Cardiac muscle cell (in vitro differentiated cells and primary cell): Measurements from ENCODE around the gene RTP2. TPM values are rescaled to one million over a fixed set of nuclear protein-coding genes. Genes with fewer than 3 reads are reported as not detected.

Experiments
- DNase-seq, 2 donors: peaks; one replicate each; pipeline versions ENCODE4 v3.0.0 to v3.0.0-alpha.2; 2010 to 2017; ENCODE audit warnings: low read depth in 1 of 2, low spot score in 1 of 2
- H3K27ac ChIP-seq: fragments of 200-600 bp; sonication (generic); 2 replicates; pipeline ENCODE4 v1.5.1; 2016
- H3K27me3 ChIP-seq: fragments of 200-600 bp; sonication (generic); 2 replicates; pipeline ENCODE4 v1.6.0; 2016; ENCODE audit warnings: control low read depth
- H3K36me3 ChIP-seq: fragments of 200-600 bp; sonication (generic); 2 replicates; pipeline ENCODE4 v1.5.1; 2016; ENCODE audit warnings: control low read depth
- H3K4me1 ChIP-seq: fragments of 200-600 bp; sonication (generic); 2 replicates; pipeline ENCODE4 v1.8.1; 2017; ENCODE audit warnings: low read depth, mild to moderate bottlenecking, mixed run types
- H3K4me3 ChIP-seq: fragments of 200-600 bp; sonication (generic); 2 replicates; pipeline ENCODE4 v1.5.1; 2016; ENCODE audit warnings: mild to moderate bottlenecking
- H3K9me3 ChIP-seq: fragments of 200-600 bp; sonication (generic); 2 replicates; pipeline ENCODE4 v1.5.1; 2017; ENCODE audit warnings: low read depth, mild to moderate bottlenecking, control low read depth
- CTCF ChIP-seq: IDR thresholded peaks from 2 replicates; pipeline ENCODE4 v1.5.1; 2012; ENCODE audit warnings: low read depth, mild to moderate bottlenecking, low read length
- polyA plus RNA-seq: library from polyadenylated mRNA; unstranded; fragments of >200 nt; fragmentation: Nextera tagmentation; extraction: Ambion mirVana; gene quantifications from 2 replicates; pipeline ENCODE4 v1.2.1, GENCODE V29; 2016
- total RNA-seq: library from RNA; depleted of rRNA; stranded (reverse); fragments of >200 nt; gene quantifications from 2 replicates; pipeline ENCODE4 v1.2.3, GENCODE V29; 2016

The RTP2 gene
- total and polyA plus RNA-seq, 2 experiments from 2014 or later, result not detected

GRCh38 chr3:187746442-187747281, 44.3 kb upstream of the RTP2 start:
- peak overlapping the region; percentile 98 for H3K27ac ChIP-seq
- H3K9me3 ChIP-seq, result no peaks in the 10 kb centered on the region
- peak; percentile 65 for DNase-seq
- TF ChIP-seq CTCF, result no peak
- no peaks in the 10 kb centered on the region for H3K36me3 ChIP-seq
- H3K4me3 ChIP-seq, result peak overlapping the region; percentile 74
- H3K27me3 ChIP-seq, result no peaks in the 10 kb centered on the region
- peaks cover 26% of the 10 kb centered on the region for H3K4me1 ChIP-seq

DNA sequence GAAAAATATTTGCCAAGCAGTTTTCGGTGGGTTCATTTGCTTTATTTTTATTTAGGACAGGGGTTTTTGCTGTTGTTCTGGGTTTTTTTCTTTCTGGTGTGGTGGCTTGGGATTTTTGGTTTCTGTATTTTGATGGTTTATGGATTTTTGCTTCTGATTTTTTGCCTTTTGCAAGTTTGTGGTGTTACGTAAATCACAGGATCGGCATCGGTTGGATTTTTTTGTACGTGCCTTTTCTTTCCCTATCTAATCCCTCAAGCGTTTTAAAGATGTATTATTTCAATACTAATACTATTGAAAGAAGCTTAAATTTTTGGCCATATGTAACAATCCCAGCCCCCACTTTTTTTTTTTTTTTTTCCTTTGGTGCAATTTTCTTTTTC, 43.7 kb upstream of the RTP2 start:
- Histone ChIP-seq H3K27ac (peak overlapping the region; percentile 98), H3K9me3 (no peaks in the 10 kb centered on the region), H3K4me1 (peaks cover 26% of the 10 kb centered on the region), H3K36me3 (no peaks in the 10 kb centered on the region), H3K4me3 (peak overlapping the region; percentile 74), H3K27me3 (no peaks in the 10 kb centered on the region)
- peak in 1 of 2 donors; percentile 38 for DNase-seq
- no peak for TF ChIP-seq CTCF

GRCh38 chr3:187745201-187746058, 43.1 kb upstream of the RTP2 start, which contains the start of gene BCL6:
BCL6 (minus strand) TSS chr3:187745468; CDS start chr3:187733693, 11,775 bp downstream.
- Histone ChIP-seq H3K9me3 (no peaks in the 10 kb centered on the region), H3K4me1 (peaks cover 20% of the 10 kb centered on the region), H3K4me3 (peak within 1 kb of the TSS; percentile 74), H3K27ac (peak within 1 kb of the TSS; percentile 98), H3K27me3 (no peaks in the 10 kb centered on the region), H3K36me3 (no peaks in the 10 kb centered on the region)
- no peak for TF ChIP-seq CTCF
- DNase-seq, result peak; percentile 95 to 99

GRCh38 chr3:187744169-187745151, 42.1 kb upstream of the RTP2 start:
- peaks cover 18% of the 10 kb centered on the region for H3K4me1 ChIP-seq
- peak overlapping the region; percentile 74 for H3K4me3 ChIP-seq
- H3K36me3 ChIP-seq, result no peaks in the 10 kb centered on the region
- no peaks in the 10 kb centered on the region for H3K27me3 ChIP-seq
- no peak for TF ChIP-seq CTCF
- peak; percentile 60 to 70 for DNase-seq
- no peaks in the 10 kb centered on the region for H3K9me3 ChIP-seq
- peak overlapping the region; percentile 98 for H3K27ac ChIP-seq
